Stimulated activated naive CD8-positive, alpha-beta T cell treated with anti-CD3 and anti-CD28 coated beads, Interleukin-15, Interleukin-2, amounts not matched to agents 100 ng/mL and 50 ng/mL, for 24 hours (primary cell): ENCODE data around the gene COG8.
A peak's percentile ranks its signal among the peaks of the same experiment; 100 is the strongest.

Experiments
- H3K27ac Mint-ChIP-seq: one replicate; pipeline ENCODE4 v1.8.0; 2021; ENCODE audit warnings: mild to moderate bottlenecking, mixed read lengths
- H3K27me3 Mint-ChIP-seq: one replicate; pipeline ENCODE4 v1.8.0; 2021; ENCODE audit warnings: mixed read lengths
- H3K36me3 Mint-ChIP-seq: one replicate; pipeline ENCODE4 v1.8.0; 2021; ENCODE audit warnings: low read depth, mixed read lengths
- H3K4me1 Mint-ChIP-seq: one replicate; pipeline ENCODE4 v1.8.0; 2021; ENCODE audit warnings: low read depth, mixed read lengths
- H3K4me3 Mint-ChIP-seq: one replicate; pipeline ENCODE4 v1.8.0; 2021; ENCODE audit warnings: mild to moderate bottlenecking, mixed read lengths
- H3K9me3 Mint-ChIP-seq: one replicate; pipeline ENCODE4 v1.8.0; 2021; ENCODE audit warnings: mixed read lengths

Gene COG8

GRCh38 chr16:69329369-69330285, 9.7 kb downstream of the COG8 start:
- peak overlapping the region; percentile 90 for H3K4me3 Mint-ChIP-seq
- no peaks in the 10 kb centered on the region for H3K27me3 Mint-ChIP-seq
- no peaks in the 10 kb centered on the region for H3K9me3 Mint-ChIP-seq
- H3K36me3 Mint-ChIP-seq: peaks cover 62% of the 10 kb centered on the region
- peak overlapping the region; percentile 75 for H3K27ac Mint-ChIP-seq
- peaks cover 45% of the 10 kb centered on the region for H3K4me1 Mint-ChIP-seq

GRCh38 chr16:69328854-69329316, 10.5 kb downstream of the COG8 start:
- peak overlapping the region; percentile 75 for H3K27ac Mint-ChIP-seq
- peak overlapping the region; percentile 90 for H3K4me3 Mint-ChIP-seq
- peaks cover 45% of the 10 kb centered on the region for H3K4me1 Mint-ChIP-seq
- no peaks in the 10 kb centered on the region for H3K27me3 Mint-ChIP-seq
- no peaks in the 10 kb centered on the region for H3K9me3 Mint-ChIP-seq
- H3K36me3 Mint-ChIP-seq: peaks cover 59% of the 10 kb centered on the region

DNA sequence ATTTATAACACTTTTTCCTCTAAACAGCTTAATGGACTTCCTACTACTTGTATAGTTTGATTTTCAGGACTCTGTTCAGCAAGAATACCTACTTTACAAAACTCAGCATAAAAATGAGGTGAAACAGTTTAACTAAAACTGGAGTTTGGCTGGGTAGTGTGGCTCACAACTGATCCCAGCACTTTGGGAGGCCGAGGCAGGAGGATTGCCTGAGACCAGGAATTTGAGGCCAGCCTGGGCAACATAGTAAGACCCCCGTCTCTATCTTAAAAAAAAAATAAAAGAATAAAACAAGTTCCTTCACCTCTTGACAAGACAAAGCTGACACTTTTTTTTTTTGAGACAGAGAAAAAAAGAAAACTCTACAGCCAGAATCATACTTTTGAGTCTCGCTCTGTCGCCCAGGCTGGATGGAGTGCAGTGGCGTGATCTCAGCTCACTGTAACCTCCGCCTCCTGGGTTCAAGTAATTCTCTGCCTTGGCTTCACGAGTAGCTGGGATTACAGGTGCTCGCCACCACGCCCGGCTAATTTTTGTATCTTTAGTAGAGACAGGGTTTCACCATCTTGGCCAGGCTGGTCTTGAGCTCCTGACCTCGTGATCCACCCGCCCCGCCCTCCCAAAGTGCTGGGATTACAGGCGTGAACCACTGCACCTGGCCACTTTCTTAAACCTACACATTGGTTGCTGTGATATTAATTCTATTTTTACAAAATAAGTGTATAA, 11.6 kb downstream of the COG8 start:
- Mint-ChIP-seq H3K27ac (no peak overlapping the region), H3K4me1 (peaks cover 44% of the 10 kb centered on the region), H3K27me3 (no peaks in the 10 kb centered on the region), H3K9me3 (no peaks in the 10 kb centered on the region), H3K4me3 (peak overlapping the region; percentile 90), H3K36me3 (peaks cover 55% of the 10 kb centered on the region)

DNA sequence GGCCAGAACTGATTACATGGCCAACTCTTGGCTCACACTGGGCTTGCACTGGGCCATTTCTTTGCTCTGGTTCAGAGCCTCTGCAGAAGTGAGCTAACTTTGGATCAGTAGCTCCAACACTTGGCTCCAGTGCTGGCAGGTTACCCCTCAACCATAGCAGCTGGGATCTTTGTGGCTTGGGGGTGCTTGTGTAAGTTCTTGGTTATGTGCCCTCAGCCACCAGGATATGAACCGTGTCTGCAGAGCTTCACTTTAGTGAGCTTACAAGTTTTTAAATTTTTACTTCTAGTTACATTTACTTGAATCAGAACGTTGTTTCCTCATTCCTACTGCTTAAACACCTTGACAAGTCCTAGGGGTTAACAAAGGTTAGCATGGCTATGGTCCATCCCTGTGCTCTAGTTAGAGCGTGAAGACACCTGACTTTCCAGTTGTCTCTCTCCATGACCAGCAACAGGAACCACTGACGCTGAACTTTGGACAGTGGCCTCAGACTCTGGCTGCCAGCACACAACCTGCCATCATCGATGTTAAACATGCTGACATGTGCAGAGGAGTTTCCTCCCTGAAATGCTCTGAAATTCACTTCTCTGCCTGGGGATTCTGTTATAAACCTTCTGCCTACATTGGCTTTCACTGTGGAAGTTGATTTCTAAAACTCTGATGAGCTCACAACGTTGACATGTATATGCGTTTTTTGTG, 13.0 kb downstream of the COG8 start:
- Mint-ChIP-seq H3K4me3 (peak overlapping the region; percentile 90), H3K27me3 (no peaks in the 10 kb centered on the region), H3K9me3 (no peaks in the 10 kb centered on the region), H3K4me1 (peaks cover 40% of the 10 kb centered on the region), H3K36me3 (peaks cover 60% of the 10 kb centered on the region), H3K27ac (peak overlapping the region; percentile 69)

DNA sequence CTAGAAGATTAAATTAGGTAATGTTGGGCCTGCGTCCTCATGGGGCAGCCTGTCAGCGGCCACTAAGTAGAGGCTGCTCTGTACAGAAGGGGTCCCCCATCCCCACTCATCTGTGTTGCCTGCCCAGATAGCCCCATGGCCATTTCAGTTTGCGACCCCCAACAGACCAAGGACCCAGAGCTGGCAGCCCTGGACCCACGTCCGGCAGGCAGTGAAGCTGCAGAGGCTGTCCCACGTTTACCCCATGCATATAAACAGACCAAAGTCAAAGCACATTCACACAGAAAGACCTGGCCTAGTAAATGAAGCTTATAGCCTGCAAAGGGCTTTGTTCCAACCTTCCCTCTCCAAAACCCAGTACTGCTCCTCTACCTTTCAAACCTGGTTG, 13.6 kb downstream of the COG8 start:
- Mint-ChIP-seq H3K4me3 (peak overlapping the region; percentile 90), H3K27ac (peak overlapping the region; percentile 57), H3K27me3 (no peaks in the 10 kb centered on the region), H3K4me1 (peaks cover 40% of the 10 kb centered on the region), H3K36me3 (peaks cover 65% of the 10 kb centered on the region), H3K9me3 (no peaks in the 10 kb centered on the region)

DNA sequence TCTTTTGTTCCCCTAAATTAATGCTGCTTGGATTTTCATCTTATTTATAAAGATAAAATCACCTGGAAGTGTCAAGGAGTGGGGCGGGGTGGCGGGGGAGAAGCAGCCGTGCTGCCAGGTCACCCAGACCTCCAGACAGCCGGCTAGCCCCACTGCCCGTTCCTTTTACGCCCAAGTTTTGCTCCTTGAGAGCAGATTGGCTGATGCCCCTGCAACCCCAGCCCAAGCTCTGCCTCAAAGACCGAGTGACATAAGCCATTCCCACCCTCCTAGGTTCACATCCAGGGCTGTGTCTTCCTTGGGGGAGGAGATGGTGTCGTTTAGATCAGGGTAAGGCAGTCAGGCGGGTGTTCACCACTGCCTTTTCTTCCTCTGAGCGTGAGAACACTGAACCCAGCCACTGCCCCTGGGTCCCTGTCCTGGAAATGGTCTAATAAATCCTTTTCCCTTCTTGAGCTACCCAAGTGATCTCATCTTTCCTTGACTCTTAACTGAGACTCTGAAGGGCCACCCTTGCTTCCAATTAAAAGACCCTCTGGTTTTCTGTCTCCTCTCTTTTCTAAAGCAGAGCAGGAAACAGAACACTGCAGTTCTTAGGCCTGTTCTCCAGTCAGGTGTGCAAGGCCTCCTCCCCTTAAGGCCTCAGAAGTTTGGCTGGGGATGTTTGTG, 14.6 kb downstream of the COG8 start:
- peaks cover 70% of the 10 kb centered on the region for H3K36me3 Mint-ChIP-seq
- no peak overlapping the region for H3K27ac Mint-ChIP-seq
- peaks cover 40% of the 10 kb centered on the region for H3K4me1 Mint-ChIP-seq

GRCh38 chr16:69324013-69324531, 15.3 kb downstream of the COG8 start:
- H3K27ac Mint-ChIP-seq: no peak overlapping the region

More for the DNA sequence above, 14.6 kb downstream of the COG8 start:
- Mint-ChIP-seq H3K9me3 (no peaks in the 10 kb centered on the region), H3K27me3 (no peaks in the 10 kb centered on the region), H3K4me3 (peak overlapping the region; percentile 4)

DNA sequence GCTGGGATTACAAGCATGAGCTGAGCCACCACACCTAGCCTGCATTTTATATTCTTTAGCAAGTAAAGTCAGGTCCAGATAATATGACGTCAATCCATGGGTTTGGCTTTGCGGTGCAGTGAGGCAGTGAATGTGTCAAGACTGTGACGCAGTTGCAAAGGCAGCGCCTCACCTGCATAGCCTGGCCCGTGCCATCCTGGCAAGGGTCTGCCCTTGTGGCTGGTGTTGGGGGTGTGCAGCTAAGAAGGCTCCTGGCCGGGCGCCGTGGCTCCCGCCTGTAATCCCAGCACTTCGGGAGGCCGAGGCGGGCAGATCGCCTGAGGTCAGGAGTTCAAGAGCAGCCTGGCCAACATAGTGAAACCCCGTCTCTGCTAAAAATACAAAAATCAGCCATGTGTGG, 15.9 kb downstream of the COG8 start:
- Mint-ChIP-seq H3K27ac (no peak overlapping the region), H3K36me3 (peaks cover 70% of the 10 kb centered on the region), H3K27me3 (no peaks in the 10 kb centered on the region), H3K4me1 (peaks cover 29% of the 10 kb centered on the region), H3K9me3 (no peaks in the 10 kb centered on the region), H3K4me3 (no peak overlapping the region)

More at GRCh38 chr16:69324013-69324531, 15.3 kb downstream of the COG8 start:
- Mint-ChIP-seq H3K4me3 (no peak overlapping the region), H3K36me3 (peaks cover 71% of the 10 kb centered on the region), H3K27me3 (no peaks in the 10 kb centered on the region), H3K4me1 (peaks cover 35% of the 10 kb centered on the region), H3K9me3 (no peaks in the 10 kb centered on the region)

DNA sequence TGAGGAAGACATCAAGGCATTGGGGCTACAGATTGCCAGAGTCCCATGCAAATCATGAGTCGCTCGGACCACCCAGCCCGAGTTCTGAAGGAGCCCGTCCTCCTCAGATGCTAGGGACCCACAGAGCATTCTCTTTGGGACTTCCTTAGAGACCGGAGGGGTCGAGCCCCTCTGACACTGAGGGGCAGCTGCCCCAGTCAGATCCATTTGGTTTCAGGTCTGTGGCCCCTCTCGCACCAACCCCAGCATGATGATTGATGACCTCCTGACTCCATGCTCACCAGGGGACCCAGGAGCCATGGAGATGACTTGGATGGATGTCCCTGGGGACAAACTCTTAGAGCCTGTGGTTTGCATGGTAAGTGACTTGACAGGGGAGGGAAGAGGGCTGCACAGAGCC, 17.0 kb downstream of the COG8 start:
- Mint-ChIP-seq H3K4me1 (peaks cover 18% of the 10 kb centered on the region), H3K27ac (no peak overlapping the region), H3K36me3 (peaks cover 65% of the 10 kb centered on the region), H3K27me3 (no peaks in the 10 kb centered on the region), H3K9me3 (no peaks in the 10 kb centered on the region), H3K4me3 (no peak overlapping the region)

GRCh38 chr16:69321080-69321479, 18.3 kb downstream of the COG8 start:
- H3K4me3 Mint-ChIP-seq: no peak overlapping the region
- H3K36me3 Mint-ChIP-seq: peaks cover 61% of the 10 kb centered on the region
- H3K27ac Mint-ChIP-seq: no peak overlapping the region
- H3K4me1 Mint-ChIP-seq: peaks cover 6% of the 10 kb centered on the region
- no peaks in the 10 kb centered on the region for H3K9me3 Mint-ChIP-seq
- no peaks in the 10 kb centered on the region for H3K27me3 Mint-ChIP-seq

- Mint-ChIP-seq H3K27me3 (no peaks in the 10 kb centered on the region), H3K9me3 (no peaks in the 10 kb centered on the region), H3K4me1 (peaks cover 2% of the 10 kb centered on the region), H3K36me3 (peaks cover 61% of the 10 kb centered on the region), H3K4me3 (no peak overlapping the region), H3K27ac (no peak overlapping the region)
Measured at GRCh38 chr16:69320740-69321073, 18.7 kb downstream of the COG8 start.

DNA sequence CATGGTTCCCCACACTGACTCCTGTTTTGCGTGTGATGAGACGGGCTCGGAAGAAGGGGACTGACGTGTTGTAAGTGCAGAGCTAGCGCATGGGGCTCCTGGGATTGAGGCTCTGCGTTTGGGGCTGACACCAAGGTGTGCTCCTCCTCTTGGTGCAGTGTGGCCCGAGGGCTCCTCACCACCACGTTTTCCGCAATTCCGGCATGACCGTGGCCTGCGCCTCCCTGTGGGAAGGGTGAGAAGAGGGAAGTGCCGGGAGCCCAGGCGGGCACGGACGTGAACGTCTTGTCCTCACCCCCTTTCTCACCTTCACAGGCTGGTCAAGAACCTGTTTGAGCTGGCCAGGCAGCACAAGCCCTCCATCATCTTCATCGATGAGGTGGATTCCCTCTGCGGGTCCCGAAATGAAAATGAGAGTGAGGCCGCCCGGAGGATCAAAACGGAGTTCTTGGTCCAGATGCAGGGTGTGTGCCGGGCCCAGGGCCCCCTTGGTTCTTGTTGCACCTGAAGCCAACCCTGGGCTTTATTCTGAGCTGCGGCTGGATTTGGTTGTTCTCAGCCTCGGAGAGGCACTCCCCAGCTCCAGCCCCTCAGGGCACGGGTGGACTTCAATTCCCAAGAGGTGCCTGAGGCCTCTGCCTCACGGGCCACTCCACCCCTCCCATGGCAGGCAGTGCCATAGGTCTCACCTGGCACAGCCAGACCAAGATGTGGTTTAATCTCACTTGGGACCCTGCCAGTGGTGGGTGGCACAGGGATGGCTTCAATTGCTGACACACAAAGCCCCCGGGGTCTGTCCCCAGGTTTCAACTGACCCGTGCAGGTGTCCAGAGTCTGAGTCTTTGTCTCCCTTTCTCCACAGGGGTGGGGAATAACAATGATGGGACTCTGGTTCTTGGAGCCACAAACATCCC, 19.3 kb downstream of the COG8 start:
- Mint-ChIP-seq H3K27ac (no peak overlapping the region), H3K36me3 (peaks cover 56% of the 10 kb centered on the region), H3K9me3 (no peaks in the 10 kb centered on the region)

DNA sequence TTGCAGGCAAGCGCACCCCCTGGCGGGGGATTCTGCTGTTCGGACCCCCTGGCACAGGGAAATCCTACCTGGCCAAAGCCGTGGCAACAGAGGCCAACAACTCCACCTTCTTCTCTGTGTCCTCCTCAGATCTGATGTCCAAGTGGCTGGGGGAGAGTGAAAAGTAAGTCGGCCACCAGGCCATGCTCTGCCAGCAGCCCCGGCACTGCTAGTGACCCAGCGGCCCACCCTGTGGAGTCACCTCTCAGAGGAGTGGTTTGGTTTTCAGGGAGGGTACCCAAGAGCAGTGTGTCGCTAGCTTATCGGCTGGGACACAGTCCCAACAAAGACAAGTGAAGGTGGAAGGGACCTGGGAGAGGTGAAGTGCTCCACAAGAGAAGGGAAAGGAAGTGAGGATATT, 20.0 kb downstream of the COG8 start:
- Mint-ChIP-seq H3K4me3 (no peak overlapping the region), H3K9me3 (no peaks in the 10 kb centered on the region), H3K27ac (no peak overlapping the region), H3K36me3 (peaks cover 50% of the 10 kb centered on the region), H3K4me1 (no peaks in the 10 kb centered on the region), H3K27me3 (no peaks in the 10 kb centered on the region)

More for the DNA sequence above, 19.3 kb downstream of the COG8 start:
- Mint-ChIP-seq H3K4me1 (no peaks in the 10 kb centered on the region), H3K27me3 (no peaks in the 10 kb centered on the region), H3K4me3 (no peak overlapping the region)
